GM21576 (cell line): ENCODE results near the gene MAJIN.

Experiments
- ATAC-seq: cut with Tn5 transposase; IDR thresholded peaks from one replicate; pipeline ENCODE4 v1.9.1; 2021; ENCODE audit warnings: mild to moderate bottlenecking, moderate library complexity; ENCODE audit not compliant: unreplicated experiment

The MAJIN gene

DNA sequence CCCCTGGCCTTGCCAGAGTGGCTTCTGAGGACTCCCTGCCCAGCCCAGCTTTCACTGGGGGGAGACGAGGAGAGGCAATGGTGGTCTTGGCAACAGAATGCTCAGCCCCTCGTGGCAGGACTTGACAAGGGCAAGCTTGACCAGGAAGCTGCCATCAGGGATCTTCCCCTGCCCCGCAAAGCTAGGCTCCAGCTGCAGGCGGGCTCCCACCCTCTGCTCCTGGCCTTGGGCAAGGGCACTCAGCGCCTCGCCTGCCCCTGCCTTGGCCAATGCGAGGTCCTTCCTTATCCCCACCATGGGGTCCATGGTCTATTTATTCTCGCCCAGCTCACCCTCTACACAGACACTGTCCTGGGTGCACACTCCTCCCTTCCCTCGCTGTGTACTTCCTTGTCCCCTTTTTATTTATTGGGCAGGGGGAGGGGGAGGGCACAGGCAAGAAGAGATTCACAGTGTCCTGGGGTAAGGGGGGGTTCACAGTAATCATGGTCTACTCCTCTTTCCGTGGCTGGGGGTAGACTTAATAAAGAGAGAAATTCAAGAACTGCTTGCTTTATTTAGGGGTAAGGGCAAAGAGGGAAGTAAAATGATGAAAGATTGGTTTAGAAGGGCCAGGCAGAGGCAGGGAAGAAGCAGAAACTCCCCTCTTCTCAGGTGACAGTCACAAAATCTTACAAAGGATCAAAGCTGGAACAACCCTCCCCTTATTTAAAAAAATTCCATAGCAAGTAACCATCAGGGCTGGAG lies 37.8 kb downstream of the MAJIN start:
- no peak for ATAC-seq

- no peak for ATAC-seq
Observed at GRCh38 chr11:64933213-64933934, 38.5 kb downstream of the MAJIN start.

GRCh38 chr11:64932324-64932723 lies 39.6 kb downstream of the MAJIN start:
- no peak for ATAC-seq

DNA sequence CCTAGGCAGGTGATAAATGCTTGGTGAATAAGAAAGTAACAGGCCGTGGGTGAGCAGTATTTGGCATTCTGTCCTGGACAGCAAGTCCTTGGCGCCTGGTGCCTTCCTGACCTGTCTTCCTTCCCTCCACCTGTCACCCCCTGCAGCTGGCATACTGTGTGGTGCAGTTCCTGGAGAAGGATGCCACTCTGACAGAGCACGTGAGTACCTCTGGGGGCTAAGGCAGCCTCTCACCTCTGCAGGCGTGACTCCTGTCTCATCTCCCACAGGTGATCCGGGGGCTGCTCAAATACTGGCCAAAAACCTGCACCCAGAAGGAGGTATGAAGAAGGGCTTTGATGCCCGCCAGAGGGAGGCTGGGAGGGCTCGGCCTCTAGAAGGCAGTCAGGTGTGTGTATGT lies 40.6 kb downstream of the MAJIN start:
- ATAC-seq: no peak

DNA sequence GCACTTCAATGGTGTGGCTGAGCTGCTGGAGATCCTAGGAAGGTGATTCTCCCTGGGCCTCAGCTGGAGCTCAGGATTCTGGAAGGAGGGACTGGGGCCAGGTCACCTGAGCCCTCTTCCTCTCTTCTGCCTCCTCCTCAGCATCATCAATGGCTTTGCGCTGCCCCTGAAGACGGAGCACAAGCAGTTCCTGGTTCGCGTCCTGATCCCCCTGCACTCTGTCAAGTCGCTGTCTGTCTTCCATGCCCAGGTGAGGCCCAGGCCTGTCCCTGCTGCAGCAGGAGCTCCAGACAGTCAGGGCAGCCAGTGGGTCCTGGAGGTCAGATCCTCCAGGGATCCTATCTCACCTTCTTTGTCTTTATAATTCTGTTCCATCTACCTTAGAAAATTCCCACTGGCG lies 41.6 kb downstream of the MAJIN start:
- no peak for ATAC-seq

DNA sequence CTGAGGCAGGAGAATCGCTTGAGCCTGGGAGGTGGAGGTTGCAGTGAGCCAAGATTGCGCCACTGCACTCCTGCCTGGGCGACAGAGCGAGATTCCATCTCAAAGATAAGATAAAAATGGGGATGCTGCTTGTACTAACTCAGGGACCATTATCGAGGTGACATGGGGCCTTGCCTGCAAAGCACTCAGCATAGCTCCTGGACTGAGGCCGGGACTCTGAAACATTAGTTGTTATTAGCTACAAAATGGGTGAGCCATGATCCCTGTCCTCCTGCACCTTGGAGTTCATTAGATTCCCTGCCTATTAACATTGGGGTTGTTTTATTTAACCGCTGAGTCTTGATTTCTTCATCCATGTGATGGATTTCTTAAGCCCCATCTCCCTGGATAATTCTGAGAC lies 42.3 kb downstream of the MAJIN start:
- no peak for ATAC-seq

GRCh38 chr11:64928957-64929356 lies 43.0 kb downstream of the MAJIN start:
- ATAC-seq: no peak

DNA sequence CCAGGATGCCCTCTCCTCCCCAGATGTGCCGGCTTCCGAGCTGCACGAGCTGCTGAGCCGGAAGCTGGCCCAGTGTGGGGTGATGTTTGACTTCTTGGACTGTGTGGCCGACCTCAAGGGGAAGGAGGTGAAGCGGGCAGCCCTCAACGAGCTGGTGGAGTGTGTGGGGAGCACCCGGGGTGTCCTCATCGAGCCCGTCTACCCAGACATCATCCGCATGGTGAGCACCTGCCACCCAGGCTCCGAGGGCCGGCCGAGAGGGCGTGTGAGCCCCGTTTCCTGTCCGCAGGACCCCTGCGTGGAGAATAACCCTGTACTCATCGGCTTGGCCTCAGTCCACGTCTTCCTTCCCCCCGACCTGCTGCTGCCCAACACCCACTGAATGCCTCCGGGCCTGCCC lies 45.2 kb downstream of the MAJIN start:
- no peak for ATAC-seq

DNA sequence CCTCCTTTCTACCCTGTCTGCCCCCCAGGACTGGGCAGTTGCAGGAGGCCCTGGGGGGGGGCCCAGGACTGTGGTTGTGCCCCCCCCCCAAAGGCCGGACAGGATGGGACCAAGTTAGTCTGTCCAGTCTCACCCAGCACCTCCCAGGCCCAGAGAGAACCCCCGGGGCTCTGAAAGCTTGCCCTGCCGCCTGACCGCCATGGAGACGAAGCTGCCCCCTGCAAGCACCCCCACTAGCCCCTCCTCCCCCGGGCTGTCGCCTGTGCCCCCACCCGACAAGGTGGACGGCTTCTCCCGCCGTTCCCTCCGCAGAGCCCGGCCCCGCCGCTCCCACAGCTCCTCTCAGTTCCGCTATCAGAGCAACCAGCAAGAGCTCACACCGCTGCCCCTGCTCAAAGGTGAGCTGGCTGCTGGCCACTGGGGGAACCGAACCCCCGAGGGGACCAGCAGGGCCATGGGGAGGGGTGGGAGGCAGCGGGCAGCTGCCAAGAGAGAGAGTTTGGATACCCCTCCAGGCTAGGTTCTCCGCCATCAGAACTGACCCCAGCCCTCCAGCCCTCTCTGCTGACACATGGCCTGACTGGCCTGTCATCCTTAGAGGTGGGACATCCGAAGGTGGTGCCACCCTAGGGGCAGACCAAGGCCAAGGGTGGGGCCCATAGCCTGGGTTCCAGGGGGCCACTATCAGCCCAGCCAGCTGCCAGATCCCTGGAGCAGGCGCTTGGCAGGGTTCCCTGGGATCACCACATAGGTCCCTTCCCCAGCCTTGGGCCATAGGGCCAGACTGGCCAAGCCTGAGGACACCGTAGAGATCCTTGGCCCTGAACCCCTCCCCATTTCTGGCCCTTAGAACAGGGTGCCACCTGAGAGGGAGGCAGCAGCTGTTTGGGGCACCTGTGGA lies 46.1 kb downstream of the MAJIN start:
- no peak for ATAC-seq

DNA sequence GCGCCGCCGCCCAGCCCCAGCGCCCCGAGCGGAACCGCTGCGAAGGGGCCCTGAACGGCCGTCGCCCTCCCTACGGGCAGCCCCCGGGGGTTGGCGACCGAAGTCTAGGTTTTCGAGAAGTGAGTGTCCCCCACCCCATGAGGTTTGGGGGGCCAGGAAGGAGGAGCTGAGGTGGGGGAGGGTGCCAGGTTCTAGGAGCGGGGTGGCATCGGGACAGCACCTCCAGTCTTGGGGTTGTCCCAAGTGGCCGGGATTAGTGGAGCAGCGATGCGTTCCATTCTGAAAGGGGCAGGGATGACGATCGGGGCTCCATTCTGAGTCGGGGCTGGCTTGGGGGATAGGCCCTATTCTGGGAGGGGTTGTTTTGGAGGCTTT lies 47.0 kb downstream of the MAJIN start:
- ATAC-seq: no peak

DNA sequence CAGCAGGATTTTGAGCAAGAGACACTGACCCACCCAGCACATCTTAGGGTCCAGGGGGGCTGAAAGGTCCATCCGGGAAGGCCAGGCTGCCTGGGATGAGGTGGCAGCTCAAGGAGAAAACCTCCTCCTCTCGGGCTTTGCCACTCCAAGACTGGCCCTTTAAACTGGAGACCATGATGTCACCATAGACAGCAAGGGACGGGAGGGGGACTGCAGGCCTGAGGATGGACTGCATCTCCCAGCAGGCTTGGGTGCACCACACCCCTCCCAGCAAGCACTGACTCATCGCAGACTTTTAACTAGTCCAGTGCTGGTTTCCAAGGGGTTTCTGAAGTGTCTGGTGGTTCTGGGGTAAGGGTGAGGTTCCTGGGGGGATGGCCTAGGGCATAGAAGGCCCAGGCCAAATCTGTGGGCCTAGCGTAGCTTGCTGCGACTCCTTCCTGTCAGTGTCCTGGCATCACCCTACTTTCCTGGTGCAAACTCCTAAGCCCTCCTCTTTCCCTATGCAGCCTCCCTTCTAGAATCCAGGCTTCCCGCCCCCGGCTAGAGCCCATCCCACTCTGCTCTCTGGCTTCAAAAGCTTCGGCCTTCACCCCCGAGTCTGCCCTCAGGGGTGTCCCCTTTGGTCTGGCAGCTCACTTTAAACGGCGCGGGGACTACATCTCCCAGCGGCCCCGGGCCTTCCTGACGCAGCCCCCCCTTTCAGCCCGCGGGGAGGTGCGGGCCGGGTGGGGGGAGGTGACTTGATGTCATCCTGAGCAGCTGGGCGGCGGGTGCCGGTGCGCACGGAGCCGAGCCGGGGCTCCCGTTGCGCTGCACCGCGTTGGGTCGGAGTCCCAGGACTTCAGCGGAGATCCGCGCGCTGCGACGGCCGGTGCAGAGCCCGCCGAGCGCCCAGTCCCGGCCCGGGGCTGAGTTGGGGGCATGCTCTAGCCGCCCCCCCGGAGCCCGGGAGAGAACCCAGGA lies 47.7 kb downstream of the MAJIN start, which contains the start of gene PPP2R5B:
PPP2R5B (plus strand) TSS at position 746 of the 966 bp plus-strand sequence. CDS start 1,046 bp downstream, outside the sequence.
- ATAC-seq: peak; percentile 81

- no peak for ATAC-seq
Observed at GRCh38 chr11:64923151-64923661, 48.7 kb downstream of the MAJIN start.

DNA sequence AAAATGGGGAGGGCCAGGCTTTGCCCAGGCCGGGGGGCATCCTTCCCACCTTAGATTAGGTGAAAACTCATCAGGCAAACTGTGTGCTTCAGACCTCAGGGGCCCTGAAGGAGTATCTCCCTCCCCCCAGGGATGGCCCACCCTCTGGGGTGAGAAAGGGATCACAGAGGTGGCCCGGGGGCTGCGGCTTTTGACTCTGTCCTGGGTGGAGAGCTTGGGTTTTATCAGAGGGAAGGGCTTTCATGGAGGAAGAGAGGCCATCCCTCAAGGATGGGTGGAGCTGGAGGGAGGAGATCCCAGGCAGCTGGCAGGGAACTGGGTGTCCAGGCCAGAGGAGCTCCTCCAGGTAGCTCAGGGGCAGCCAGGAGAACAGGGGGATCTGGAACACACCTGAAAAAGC lies 50.5 kb downstream of the MAJIN start:
- no peak for ATAC-seq

DNA sequence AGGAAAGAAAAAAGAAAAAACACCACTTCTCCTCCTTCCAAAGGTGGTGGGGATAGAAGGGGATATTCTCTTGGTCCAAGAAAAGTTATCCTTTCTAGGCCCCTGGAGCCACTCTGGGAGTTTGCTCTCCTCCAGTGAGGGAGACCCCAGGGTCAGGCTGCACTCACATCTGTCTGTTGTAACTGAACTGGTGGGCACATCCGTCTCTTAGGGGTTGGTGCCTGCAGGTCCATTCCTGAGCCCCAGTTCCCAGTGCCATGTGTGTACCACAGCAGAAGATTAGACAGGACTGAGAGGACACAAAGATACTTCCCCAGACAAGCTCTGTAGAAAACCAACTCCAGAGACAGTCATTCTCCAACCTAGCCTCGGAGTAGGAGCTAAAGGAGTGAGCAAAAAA lies 51.8 kb downstream of the MAJIN start:
- ATAC-seq: no peak

DNA sequence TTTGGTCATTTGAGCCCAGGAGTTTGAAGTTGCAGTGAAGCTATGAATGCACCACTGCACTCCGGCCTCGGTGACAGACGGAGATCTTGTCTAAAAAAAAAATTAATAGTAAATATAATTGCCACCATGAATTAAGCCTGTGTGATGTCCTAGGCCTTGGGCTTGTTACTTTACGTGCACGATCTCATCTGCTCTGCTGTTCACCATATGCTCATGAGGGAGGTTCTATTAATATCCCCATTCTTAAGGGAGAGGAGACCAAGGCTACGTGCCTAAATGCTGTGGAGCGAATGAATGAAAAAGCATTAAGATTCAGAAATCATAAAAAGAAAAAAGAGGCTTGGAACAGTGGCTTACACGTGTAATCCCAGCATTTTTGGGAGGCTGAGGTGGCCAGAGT lies 52.3 kb downstream of the MAJIN start:
- ATAC-seq: no peak

DNA sequence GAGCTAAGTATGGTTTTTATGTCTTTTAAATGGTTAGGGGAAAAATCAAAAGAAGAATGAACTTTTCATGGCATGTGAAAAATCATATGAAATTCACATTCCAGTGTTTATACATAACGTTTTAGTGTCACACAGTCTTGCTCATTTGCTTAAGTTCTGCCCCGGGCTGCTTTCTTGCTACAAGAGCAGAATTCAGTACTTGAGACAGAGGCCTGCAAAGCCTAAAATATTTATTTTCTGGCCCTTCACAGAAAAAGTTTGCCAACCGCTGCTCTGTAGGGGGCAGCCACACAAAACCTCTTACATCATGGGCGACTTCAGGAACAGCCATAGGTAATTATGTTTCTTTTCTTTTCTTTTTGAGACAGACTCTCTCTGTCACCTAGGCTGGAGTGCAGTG lies 53.9 kb downstream of the MAJIN start:
- ATAC-seq: no peak

DNA sequence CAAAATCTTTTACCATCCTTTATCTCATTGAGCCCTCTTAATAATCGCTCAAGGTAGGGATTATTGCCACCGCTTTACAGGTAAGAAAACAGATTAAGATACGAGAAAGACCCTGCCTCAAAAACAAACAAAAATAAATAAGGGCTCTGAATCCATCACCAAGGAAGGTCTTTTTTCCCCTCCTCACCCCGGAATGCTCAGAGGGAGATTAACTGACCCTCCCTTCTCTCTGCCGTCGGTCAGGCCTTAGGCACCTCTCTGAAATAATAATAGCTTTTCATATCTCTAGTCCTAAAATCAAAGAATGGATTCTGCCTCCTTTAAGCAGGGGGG lies 54.3 kb downstream of the MAJIN start:
- no peak for ATAC-seq

GRCh38 chr11:64916775-64917662 lies 54.9 kb downstream of the MAJIN start, which contains the start of gene ATG2A:
Gene ATG2A, minus strand, starts transcription at chr11:64917209. Its CDS starts 74 bp downstream, at chr11:64917135.
- peak; percentile 93 for ATAC-seq
